Common myeloid progenitor, CD34-positive (primary cell): ENCODE measurements around the gene KCTD20.

ENCODE experiments used
- CTCF ChIA-PET: fragments of 350-600 bp; sonication (Branson Sonifier 250); formaldehyde crosslinking; loops from one replicate; lab custom pipeline; 2021; ENCODE audit warnings: antibody characterized with exemption; lab: Charles Lee
- POLR2A ChIA-PET: fragments of 350-600 bp; sonication (Branson Sonifier 250); formaldehyde crosslinking; loops from one replicate; lab custom pipeline; 2021; ENCODE audit warnings: antibody characterized with exemption; lab: Charles Lee
- DNase-seq, 3 donors: peaks; one replicate each; pipeline versions ENCODE4 v3.0.0 to v3.0.0-alpha.2; 2013
- H3K27ac ChIP-seq, 2 experiments: 1 replicate in 1 of 2; 2 replicates in 1 of 2; pipeline ENCODE4 v1.7.0; 2013; ENCODE audit warnings: inconsistent platforms in 2 of 2, low read length in 2 of 2, mild to moderate bottlenecking in 2 of 2, low read depth in 1 of 2, moderate library complexity in 1 of 2; ENCODE audit not compliant: severe bottlenecking in 2 of 2, insufficient read depth in 1 of 2, poor library complexity in 1 of 2
- H3K27me3 ChIP-seq, 5 experiments: replicated peaks in 2 of 5; 1 replicate in 3 of 5; 2 replicates in 2 of 5; pipeline versions ENCODE4 v1.6.1 to v1.7.0; 2013; ENCODE audit warnings: low read length in 4 of 5, mild to moderate bottlenecking in 2 of 5, moderate library complexity in 2 of 5, inconsistent platforms in 1 of 5; ENCODE audit not compliant: insufficient read depth in 5 of 5, control insufficient read depth in 4 of 5
- H3K36me3 ChIP-seq, 4 experiments: 1 replicate in 2 of 4; 2 replicates in 2 of 4; pipeline versions ENCODE4 v1.6.1 to v1.7.0; 2013; ENCODE audit warnings: low read length in 3 of 4, control low read depth in 1 of 4, mild to moderate bottlenecking in 1 of 4; ENCODE audit not compliant: control insufficient read depth in 4 of 4, insufficient read depth in 4 of 4
- H3K4me1 ChIP-seq, 4 experiments: 1 replicate in 3 of 4; 2 replicates in 1 of 4; pipeline versions ENCODE4 v1.6.1 to v1.7.1; 2013; ENCODE audit warnings: low read length in 3 of 4, mild to moderate bottlenecking in 3 of 4, control low read depth in 1 of 4, inconsistent platforms in 1 of 4, moderate library complexity in 1 of 4; ENCODE audit not compliant: control insufficient read depth in 4 of 4, insufficient read depth in 4 of 4; ENCODE audit errors: control extremely low read depth in 1 of 4
- H3K4me3 ChIP-seq, 7 experiments: 1 replicate in 4 of 7; 2 replicates in 3 of 7; pipeline versions ENCODE4 v1.5.1 to v1.7.0; 2013; ENCODE audit warnings: mild to moderate bottlenecking in 7 of 7, low read length in 6 of 7, moderate library complexity in 6 of 7, inconsistent platforms in 2 of 7, low read depth in 2 of 7, control low read depth in 1 of 7; ENCODE audit not compliant: insufficient read depth in 4 of 7, control insufficient read depth in 1 of 7; ENCODE audit errors: extremely low read depth in 1 of 7
- H3K9me3 ChIP-seq, 5 experiments: 1 replicate in 4 of 5; 2 replicates in 1 of 5; pipeline versions ENCODE4 v1.6.1 to v1.7.1; 2013; ENCODE audit warnings: low read length in 4 of 5, mild to moderate bottlenecking in 2 of 5, inconsistent platforms in 1 of 5, low read depth in 1 of 5, moderate library complexity in 1 of 5; ENCODE audit not compliant: control insufficient read depth in 4 of 5, insufficient read depth in 2 of 5; ENCODE audit errors: control extremely low read depth in 1 of 5
- WGBS: methylation state at CpG from one replicate; pipeline ENCODE4 v1.1.5; 2013; ENCODE audit not compliant: insufficient coverage; 5-methylcytosine and 5-hydroxymethylcytosine counted together

KCTD20 gene

DNA sequence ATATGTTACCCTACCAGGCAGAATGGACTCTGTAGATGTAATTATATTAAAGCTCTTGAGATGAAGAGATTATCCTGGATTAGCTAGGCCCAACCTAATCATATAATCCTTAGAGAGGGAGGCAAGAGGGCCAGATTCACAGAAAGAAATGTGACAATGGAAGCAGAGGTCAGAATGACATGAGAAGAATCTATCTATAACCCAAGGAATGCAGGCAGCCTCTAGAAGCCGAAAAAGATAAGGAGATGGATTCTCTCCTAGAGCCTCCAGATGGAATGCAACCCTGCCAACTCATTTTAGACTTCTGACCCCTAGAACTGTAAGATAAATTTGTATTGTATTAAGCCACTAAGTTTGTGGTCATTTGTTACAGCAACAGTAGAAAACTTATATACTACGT is 12.4 kb upstream of the KCTD20 start:
- no peak overlapping the region for H3K4me3 ChIP-seq
- ChIA-PET CTCF (interaction anchor here (0.6 to 2.7 kb wide), 6 partner anchors 11 to 1440 kb away, joined by 3 to 13 read pairs (median 4); partner anchors contain the start of genes KCTD20 and PXT1), POLR2A (interaction anchor here (0.6 kb wide), 1 partner anchor 209 kb away, joined by 4 read pairs; no protein-coding TSS in a partner anchor)
- no peak for DNase-seq
- H3K27ac ChIP-seq: no peak overlapping the region
- no peaks in the 10 kb centered on the region for H3K36me3 ChIP-seq
- no peaks in the 10 kb centered on the region for H3K4me1 ChIP-seq
- WGBS: no CpG with 5 or more reads among the region's 2 CpGs
- no peaks in the 10 kb centered on the region for H3K9me3 ChIP-seq
- no peaks in the 10 kb centered on the region for H3K27me3 ChIP-seq

DNA sequence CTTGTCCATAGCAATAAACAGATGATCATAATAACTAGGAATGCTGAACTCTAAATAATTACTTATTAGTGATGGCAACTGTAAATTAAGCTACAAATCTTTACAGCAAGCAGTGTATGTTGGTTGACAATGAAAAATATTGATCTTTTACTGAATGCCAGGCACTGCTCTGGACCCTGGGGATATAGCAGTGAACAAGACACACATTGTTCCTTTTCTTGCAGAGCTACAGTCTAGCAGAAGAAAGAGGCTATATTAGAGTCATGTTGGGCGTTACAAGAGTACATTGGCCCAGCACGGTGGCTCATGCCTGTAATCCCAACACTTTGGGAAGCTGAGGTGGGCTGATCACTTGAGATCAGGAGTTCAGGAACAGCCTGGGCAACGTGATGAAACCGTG is 11.6 kb upstream of the KCTD20 start:
- POLR2A ChIA-PET: no interaction called here
- CTCF ChIA-PET: interaction anchor here (1.0 to 2.7 kb wide), 4 partner anchors 13 to 155 kb away, joined by 3 to 13 read pairs (median 4); partner anchors contain the start of genes KCTD20 and PXT1
- DNase-seq: no peak
- 100% methylated on average over 2 of the region's 4 CpGs for WGBS
- Histone ChIP-seq H3K4me1 (no peaks in the 10 kb centered on the region), H3K4me3 (no peak overlapping the region), H3K27ac (no peak overlapping the region), H3K9me3 (no peaks in the 10 kb centered on the region), H3K27me3 (no peaks in the 10 kb centered on the region), H3K36me3 (no peaks in the 10 kb centered on the region)

DNA sequence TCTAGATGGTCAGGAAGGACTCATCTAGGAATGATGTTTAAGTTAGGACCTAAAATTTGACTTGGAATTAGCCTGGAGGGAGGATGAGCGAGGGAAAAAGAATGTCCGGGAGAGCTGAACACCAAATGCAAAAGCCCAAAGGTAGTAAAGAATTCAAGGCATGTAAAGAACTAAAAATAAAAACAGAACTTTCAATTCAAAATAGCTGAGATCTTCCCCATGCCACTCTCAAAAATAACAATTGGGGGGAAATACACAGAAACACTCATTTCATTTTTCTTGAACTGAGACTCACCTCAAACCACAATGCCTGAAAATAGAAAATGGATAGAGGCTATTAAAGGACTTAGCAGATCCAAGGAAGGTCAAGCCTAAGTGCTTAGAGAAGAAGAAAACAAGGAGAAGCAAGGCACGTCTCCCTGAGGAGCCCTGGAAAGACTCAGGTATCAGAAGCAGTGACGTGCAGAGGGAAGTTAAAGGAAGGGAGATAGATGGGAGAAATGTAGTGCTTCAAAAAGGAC is 10.6 kb upstream of the KCTD20 start:
- Histone ChIP-seq H3K27me3 (no peaks in the 10 kb centered on the region), H3K4me3 (no peak overlapping the region), H3K27ac (no peak overlapping the region), H3K36me3 (no peaks in the 10 kb centered on the region), H3K4me1 (no peaks in the 10 kb centered on the region), H3K9me3 (no peaks in the 10 kb centered on the region)
- ChIA-PET CTCF (interaction anchor here (1.1 to 1.3 kb wide), 2 partner anchors 18 to 38 kb away, joined by 3 read pairs; no protein-coding TSS in a partner anchor), POLR2A (no interaction called here)
- DNase-seq: no peak
- WGBS: 90% methylated on average over 2 of the region's 4 CpGs

DNA sequence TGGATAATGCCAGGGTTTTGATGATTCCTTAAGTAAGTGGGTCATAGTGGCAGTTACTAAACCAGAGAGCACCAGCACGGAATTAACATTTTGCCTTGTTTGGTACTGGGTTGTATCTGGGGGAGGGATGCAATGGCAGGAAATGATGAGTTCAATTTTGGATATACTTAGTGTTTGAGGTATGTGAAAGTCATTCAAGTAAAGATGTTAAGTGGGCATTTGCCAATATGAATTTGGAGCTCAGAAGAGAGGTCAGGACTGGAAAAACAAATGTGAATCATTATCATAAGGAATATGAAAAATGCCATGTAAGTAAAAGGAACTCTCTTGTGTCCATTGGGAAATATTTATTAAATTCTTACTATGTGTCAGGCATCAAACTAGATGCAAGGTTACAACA is 6.3 kb upstream of the KCTD20 start:
- CTCF ChIA-PET: no interaction called here
- H3K4me3 ChIP-seq: no peak overlapping the region
- H3K27ac ChIP-seq: no peak overlapping the region
- DNase-seq: no peak
- H3K9me3 ChIP-seq: no peaks in the 10 kb centered on the region
- POLR2A ChIA-PET: no interaction called here
- H3K27me3 ChIP-seq: no peaks in the 10 kb centered on the region
- H3K36me3 ChIP-seq: no peaks in the 10 kb centered on the region
- H3K4me1 ChIP-seq: peaks cover 2 to 10% (median 5%) of the 10 kb centered on the region in 4 experiments
- 100% methylated on average over 1 of the region's 1 CpG for WGBS

DNA sequence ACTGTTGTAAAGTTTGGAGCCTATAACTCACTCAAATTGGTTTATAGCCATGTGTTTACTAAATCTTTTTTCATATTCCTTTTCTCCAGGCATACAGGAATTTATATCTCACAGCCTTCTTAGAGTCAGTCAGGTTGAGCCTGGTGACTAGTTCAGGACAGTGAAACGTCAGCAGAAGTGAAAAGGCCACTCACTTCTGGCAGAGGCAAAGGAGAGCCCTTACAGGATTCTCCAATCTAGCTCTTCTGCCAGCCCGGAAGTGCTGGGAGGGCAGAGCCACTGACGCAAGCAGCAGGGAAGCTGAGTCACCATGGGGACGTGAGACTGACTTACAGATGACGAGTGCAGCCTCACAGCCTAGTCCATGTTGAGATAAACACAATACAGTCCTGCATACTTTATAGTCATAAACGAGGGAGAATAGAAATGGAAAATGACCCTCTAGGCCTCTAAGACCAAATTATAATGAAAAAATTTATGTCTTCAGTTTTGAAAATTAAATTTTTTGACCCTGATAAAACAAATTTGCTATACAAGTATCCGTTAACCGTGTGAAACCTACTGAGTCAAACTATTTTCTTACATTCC is 1.4 kb upstream of the KCTD20 start:
- no peaks in the 10 kb centered on the region for H3K27me3 ChIP-seq
- no peaks in the 10 kb centered on the region for H3K9me3 ChIP-seq
- peaks cover 20 to 36% (median 27%) of the 10 kb centered on the region in 4 experiments for H3K4me1 ChIP-seq
- peak overlapping the region in 3 of 7 experiments; percentile 19 to 94 (median 88) for H3K4me3 ChIP-seq
- no peaks in the 10 kb centered on the region for H3K36me3 ChIP-seq
- WGBS: 4% methylated on average over 3 of the region's 8 CpGs
- ChIA-PET POLR2A (interaction anchor here (0.6 kb wide), 1 partner anchor 152 kb away, joined by 4 read pairs; the partner anchor contains the start of gene SRSF3), CTCF (interaction anchor here (1.4 kb wide), 1 partner anchor 18 kb away, joined by 4 read pairs; no protein-coding TSS in a partner anchor)
- peak overlapping the region; percentile 89 to 92 for H3K27ac ChIP-seq
- DNase-seq: peak; percentile 97 to 98 (median 97)

DNA sequence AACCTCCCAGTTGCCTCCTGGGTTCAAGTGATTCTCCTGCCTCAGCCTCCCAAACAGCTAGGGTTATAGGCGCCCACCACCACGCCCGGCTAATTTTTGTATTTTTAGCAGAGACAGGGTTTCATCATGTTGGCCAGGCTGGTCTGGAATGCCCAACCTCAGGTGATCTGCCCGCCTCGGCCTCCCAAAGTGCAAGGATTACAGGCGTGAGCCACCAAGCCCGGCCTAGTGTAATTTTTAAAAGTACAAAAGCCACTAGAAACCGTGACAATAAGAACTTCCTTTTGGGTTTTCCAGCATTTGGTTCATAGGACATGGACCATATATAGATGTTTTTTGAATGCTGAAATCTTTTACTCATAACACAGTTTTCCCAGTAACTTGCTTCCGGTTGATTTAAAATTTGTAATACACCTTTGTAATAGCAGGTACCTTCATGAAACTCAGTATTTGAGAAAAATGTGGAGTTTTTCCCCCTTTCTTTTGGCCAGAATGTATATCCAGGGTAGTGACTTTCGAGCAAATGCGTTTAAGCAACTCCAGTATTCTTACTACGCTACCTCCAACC is 613 bp upstream of the KCTD20 start:
- Histone ChIP-seq H3K9me3 (no peaks in the 10 kb centered on the region), H3K4me3 (peak overlapping the region; percentile 86 to 94 (median 91)), H3K27me3 (no peaks in the 10 kb centered on the region), H3K4me1 (peaks cover 20 to 36% (median 27%) of the 10 kb centered on the region in 4 experiments), H3K27ac (peak overlapping the region; percentile 89 to 92), H3K36me3 (no peaks in the 10 kb centered on the region)
- ChIA-PET POLR2A (interaction anchor here (0.6 kb wide), 1 partner anchor 152 kb away, joined by 4 read pairs; the partner anchor contains the start of gene SRSF3), CTCF (interaction anchor here (1.4 kb wide), 1 partner anchor 19 kb away, joined by 4 read pairs; no protein-coding TSS in a partner anchor)
- no peak for DNase-seq
- WGBS: 47% methylated on average over 6 of the region's 12 CpGs
